ENCODE results near the gene EPHA8. TPM values are rescaled to one million over a fixed set of nuclear protein-coding genes. Genes with fewer than 3 reads are reported as not detected.

Gene EPHA8
- total and polyA plus RNA-seq, 7 donors = 0.01 to 0.03 TPM; not detected in 5

DNA sequence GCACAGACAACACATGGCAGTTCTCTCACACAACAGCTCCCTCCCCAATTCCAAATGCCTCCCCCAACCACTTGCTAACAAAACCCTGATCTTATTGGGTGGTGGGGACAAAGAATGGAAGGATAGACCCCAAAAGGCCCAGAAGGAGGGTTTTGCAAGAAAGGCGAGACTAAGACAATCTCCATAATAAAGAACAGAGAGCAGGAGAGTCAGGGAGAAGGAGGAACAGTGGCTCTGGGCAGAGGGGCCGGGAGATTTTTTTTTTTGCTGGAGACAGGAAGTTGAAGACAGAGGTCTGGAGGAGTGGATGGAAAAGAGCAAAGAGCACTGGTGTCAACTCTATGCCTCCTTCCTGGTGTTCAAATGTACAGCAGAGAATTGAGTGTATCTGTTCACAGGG is 66.6 kb downstream of the EPHA8 start:
- Histone ChIP-seq H3K4me1 (no peaks in the 10 kb centered on the region), H3K4me3 (no peak overlapping the region), H3K36me3 (ENCODE audit: insufficient read depth in 1 of 2, low read depth in 1 of 2) (no peaks in the 10 kb centered on the region), H3K27me3 (ENCODE audit: insufficient read depth in 3 of 3, low read length in 2 of 3) (peaks cover 0 to 48% (median 14%) of the 10 kb centered on the region in 3 donors), H3K27ac (no peak overlapping the region), H3K9me3 (no peaks in the 10 kb centered on the region)
- intact Hi-C loops (cut with DNase I) = loop anchor here in 1 of 2 donors (5.0 kb wide), 1 partner anchor 1268 kb away; no protein-coding TSS in a partner anchor
- no peak for DNase-seq
- no peak for ATAC-seq
- 26 to 46% (median 43%) methylated on average over 2 of the region's 2 CpGs for WGBS, 3 donors
- TF ChIP-seq, protein P1, sequence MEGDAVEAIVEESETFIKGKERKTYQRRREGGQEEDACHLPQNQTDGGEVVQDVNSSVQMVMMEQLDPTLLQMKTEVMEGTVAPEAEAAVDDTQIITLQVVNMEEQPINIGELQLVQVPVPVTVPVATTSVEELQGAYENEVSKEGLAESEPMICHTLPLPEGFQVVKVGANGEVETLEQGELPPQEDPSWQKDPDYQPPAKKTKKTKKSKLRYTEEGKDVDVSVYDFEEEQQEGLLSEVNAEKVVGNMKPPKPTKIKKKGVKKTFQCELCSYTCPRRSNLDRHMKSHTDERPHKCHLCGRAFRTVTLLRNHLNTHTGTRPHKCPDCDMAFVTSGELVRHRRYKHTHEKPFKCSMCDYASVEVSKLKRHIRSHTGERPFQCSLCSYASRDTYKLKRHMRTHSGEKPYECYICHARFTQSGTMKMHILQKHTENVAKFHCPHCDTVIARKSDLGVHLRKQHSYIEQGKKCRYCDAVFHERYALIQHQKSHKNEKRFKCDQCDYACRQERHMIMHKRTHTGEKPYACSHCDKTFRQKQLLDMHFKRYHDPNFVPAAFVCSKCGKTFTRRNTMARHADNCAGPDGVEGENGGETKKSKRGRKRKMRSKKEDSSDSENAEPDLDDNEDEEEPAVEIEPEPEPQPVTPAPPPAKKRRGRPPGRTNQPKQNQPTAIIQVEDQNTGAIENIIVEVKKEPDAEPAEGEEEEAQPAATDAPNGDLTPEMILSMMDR (IDR thresholded peaks at IDR 0.05) = no peak

DNA sequence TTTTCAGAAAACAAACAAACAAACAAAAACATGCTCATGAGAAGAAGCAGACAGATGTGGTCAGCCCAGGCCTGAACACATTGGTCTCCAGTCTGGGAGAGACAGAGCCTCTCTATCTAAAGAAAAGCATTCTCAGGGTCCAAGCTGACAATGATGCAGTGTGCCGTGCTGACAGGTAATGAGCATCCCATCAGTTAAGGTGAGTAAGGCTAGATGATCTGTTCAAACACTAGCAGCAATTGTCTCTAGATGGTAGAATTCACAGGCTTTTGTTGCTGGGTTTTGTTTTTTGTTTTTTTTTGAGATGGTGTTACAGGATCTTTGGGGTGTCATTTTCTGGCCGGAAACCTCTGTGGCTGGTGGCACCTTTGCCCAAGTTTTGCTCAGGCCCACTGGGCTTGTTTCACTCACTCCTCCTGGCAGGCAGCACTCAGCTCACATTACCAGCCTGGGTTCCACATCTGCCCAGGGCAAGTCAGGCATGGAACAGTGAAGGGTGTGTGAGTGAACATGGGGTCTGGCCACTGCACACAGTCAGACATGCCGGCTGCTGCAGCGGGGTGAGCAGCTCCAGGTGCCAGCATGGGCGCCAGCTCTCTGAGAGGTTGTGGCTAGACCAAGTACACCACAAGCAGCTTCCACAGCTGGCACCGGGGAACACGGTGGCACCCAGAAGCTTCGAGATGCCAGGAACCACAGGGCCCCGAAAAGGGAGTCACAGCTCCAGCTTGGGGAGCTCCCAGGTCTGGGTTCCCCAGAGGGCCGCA is 70.6 kb downstream of the EPHA8 start:
- TF ChIP-seq, protein P1 (IDR thresholded peaks at IDR 0.05) = no peak
- intact Hi-C loops (cut with DNase I) = loop anchor here in 1 of 2 donors (5.0 kb wide), 1 partner anchor 1272 kb away; no protein-coding TSS in a partner anchor
- no peak overlapping the region for H3K27ac ChIP-seq
- H3K9me3 ChIP-seq = no peaks in the 10 kb centered on the region
- peak in 1 of 2 donors; percentile 38 for DNase-seq
- no peak overlapping the region for H3K4me3 ChIP-seq
- H3K27me3 ChIP-seq (ENCODE audit: insufficient read depth in 3 of 3, low read length in 2 of 3) = peaks cover 0 to 32% (median 3%) of the 10 kb centered on the region in 3 donors
- H3K4me1 ChIP-seq = no peaks in the 10 kb centered on the region
- H3K36me3 ChIP-seq (ENCODE audit: insufficient read depth in 1 of 2, low read depth in 1 of 2) = no peaks in the 10 kb centered on the region
- 64 to 78% (median 70%) methylated on average over 10 of the region's 10 CpGs for WGBS, 3 donors
- ATAC-seq = no peak

GRCh38 chr1:22635436-22635835 is 72.1 kb downstream of the EPHA8 start:
- DNase-seq = peak in 1 of 2 donors; percentile 53

DNA sequence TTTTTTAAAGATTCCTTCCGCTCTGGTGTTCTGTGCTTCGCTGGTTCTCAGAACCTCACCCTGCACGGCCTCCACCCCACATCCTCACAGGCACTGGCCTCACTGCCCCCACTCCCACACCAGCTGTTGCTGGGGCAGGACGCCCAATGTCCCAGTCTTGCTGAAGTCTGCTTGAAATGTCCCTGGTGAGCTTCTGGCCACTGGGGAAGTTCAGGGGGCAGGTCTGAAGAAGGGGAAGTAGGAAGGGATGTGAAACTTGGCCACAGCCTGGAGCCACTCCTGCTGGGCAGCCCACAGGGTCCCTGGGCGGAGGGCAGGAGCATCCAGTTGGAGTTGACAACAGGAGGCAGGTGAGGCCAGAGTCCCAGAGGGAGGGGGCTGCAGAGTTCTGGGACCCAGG is 73.1 kb downstream of the EPHA8 start, which contains the start of gene C1QA:
TSS of gene C1QA (plus strand) at position 276 of the 400 bp plus-strand sequence. CDS start 989 bp downstream, outside the sequence.
- peak within 1 kb of the TSS; percentile 36 for H3K4me3 ChIP-seq
- H3K27ac ChIP-seq = no peak within 1 kb of the TSS
- H3K4me1 ChIP-seq = no peaks in the 10 kb centered on the region
- intact Hi-C loops (cut with DNase I) = no loop called here
- TF ChIP-seq, protein P1 (IDR thresholded peaks at IDR 0.05) = no peak
- no peaks in the 10 kb centered on the region for H3K36me3 ChIP-seq (ENCODE audit: insufficient read depth in 1 of 2, low read depth in 1 of 2)
- no peaks in the 10 kb centered on the region for H3K9me3 ChIP-seq
- peak in 2 of 4 donors; percentile 53 to 57 for ATAC-seq
- 26 to 31% (median 28%) methylated on average over 5 of the region's 5 CpGs for WGBS, 3 donors
- peaks cover 0 to 28% (median 3%) of the 10 kb centered on the region in 3 donors for H3K27me3 ChIP-seq (ENCODE audit: insufficient read depth in 3 of 3, low read length in 2 of 3)
- DNase-seq = peak; percentile 61 to 81

More at GRCh38 chr1:22635436-22635835, 72.1 kb downstream of the EPHA8 start:
- Histone ChIP-seq H3K36me3 (ENCODE audit: insufficient read depth in 1 of 2, low read depth in 1 of 2) (no peaks in the 10 kb centered on the region), H3K9me3 (no peaks in the 10 kb centered on the region), H3K27me3 (ENCODE audit: insufficient read depth in 3 of 3, low read length in 2 of 3) (peaks cover 0 to 28% (median 3%) of the 10 kb centered on the region in 3 donors), H3K4me1 (no peaks in the 10 kb centered on the region), H3K27ac (no peak overlapping the region), H3K4me3 (no peak overlapping the region)
- TF ChIP-seq, protein P1 (IDR thresholded peaks at IDR 0.05) = no peak
- ATAC-seq = no peak
- 13 to 23% (median 20%) methylated on average over 5 to 7 of the region's 7 CpGs for WGBS, 3 donors
- intact Hi-C loops (cut with DNase I) = no loop called here

Data from psoas muscle (tissue), 8 donors.